ENCODE results near the gene TSTD2. TPM values are rescaled to one million over a fixed set of nuclear protein-coding genes. Genes with fewer than 3 reads are reported as not detected.
"Not testable (repeated sequence)": the region's sequence is repeated elsewhere in the genome, so short reads cannot be mapped to it uniquely, and the experiment has no call there.

Gene TSTD2
- total RNA-seq, 2 experiments from 2014 or later: 10.5 to 12.2 TPM

DNA sequence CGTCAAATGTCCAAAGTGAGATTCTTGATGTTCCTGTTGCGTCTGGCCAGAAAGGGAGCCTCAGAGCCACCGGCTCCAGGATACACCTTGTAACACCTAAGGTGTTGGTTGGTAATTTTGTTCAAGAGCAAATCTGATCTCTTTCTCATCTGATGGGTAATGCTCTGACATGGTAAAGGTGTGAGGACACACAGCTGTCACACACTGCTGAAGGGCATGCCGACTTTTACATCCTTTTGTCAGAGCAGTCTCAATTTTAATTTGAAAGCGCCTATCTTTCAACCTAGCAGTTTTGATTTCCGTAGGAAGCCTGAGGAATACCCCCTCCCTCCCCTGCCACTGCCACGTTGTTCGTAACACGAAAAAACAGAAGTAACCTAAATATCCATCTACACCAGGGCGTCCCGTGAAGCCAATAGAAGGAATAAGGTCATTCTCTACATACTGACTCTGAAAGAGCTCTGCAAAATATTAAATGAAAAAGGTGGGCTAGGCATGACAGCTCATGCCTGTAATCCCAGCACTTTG lies 57.4 kb downstream of the TSTD2 start:
- Mint-ChIP-seq H3K27me3 (no peaks in the 10 kb centered on the region), H3K9me3 (no peaks in the 10 kb centered on the region), H3K4me3 (peak overlapping the region; percentile 75), H3K36me3 (ENCODE audit: low read depth) (peaks cover 3% of the 10 kb centered on the region), H3K27ac (no peak overlapping the region), H3K4me1 (peaks cover 17% of the 10 kb centered on the region)
- CTCF ChIA-PET: interaction anchor here (0.6 to 2.6 kb wide), 3 partner anchors 23 to 1010 kb away, joined by 3 to 11 read pairs (median 4); partner anchors contain the start of genes NCBP1 and TSTD2
- POLR2A ChIA-PET: interaction anchor here (0.9 to 1.5 kb wide), 3 partner anchors 15 to 102 kb away, joined by 3 to 7 read pairs (median 4); partner anchors contain the start of genes NCBP1 and TSTD2
- DNase-seq: no peak

DNA sequence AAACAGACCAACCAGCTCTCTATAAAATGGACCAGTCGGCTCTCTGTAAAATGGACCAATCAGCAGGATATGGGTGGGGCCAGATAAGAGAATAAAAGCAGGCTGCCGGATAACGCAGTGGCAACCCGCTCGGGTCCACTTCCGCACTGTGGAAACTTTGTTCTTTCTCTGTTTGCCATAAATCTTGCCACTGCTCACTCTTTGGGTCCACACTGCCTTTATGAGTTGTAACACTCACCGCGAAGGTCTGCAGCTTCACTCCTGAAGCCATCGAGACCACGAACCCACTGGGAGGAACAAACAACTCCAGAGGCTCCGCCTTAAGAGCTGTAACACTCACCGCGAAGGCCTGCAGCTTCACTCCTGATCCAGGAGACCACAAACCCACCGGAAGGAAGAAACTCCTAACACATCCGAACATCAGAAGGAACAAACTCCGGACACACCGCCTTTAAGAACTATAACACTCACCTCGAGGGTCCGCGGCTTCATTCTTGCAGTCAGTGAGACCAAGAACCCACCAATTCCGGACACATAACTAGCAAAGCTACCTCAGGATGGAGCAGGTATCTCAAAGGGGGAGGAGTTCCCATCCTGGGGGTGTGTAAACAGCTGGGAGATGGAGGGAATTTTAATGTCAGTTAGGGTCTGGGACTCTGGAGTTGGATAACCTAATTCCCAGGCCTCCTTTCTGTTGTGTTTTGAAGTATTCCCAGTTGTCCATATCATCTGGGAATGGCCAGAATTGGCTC lies 58.1 kb downstream of the TSTD2 start:
- H3K9me3 Mint-ChIP-seq; H3K36me3 Mint-ChIP-seq (ENCODE audit: low read depth); H3K27me3 Mint-ChIP-seq: not testable (repeated sequence)
- CTCF ChIA-PET: interaction anchor here (0.6 to 2.6 kb wide), 4 partner anchors 24 to 1009 kb away, joined by 3 to 11 read pairs (median 4); partner anchors contain the start of genes NCBP1 and TSTD2
- Mint-ChIP-seq H3K4me1 (peaks cover 17% of the 10 kb centered on the region), H3K4me3 (peak overlapping the region; percentile 75), H3K27ac (peak overlapping the region; percentile 76)
- POLR2A ChIA-PET: interaction anchor here (0.9 to 1.5 kb wide), 3 partner anchors 14 to 101 kb away, joined by 3 to 7 read pairs (median 4); partner anchors contain the start of genes NCBP1 and TSTD2
- peak; percentile 47 for DNase-seq

DNA sequence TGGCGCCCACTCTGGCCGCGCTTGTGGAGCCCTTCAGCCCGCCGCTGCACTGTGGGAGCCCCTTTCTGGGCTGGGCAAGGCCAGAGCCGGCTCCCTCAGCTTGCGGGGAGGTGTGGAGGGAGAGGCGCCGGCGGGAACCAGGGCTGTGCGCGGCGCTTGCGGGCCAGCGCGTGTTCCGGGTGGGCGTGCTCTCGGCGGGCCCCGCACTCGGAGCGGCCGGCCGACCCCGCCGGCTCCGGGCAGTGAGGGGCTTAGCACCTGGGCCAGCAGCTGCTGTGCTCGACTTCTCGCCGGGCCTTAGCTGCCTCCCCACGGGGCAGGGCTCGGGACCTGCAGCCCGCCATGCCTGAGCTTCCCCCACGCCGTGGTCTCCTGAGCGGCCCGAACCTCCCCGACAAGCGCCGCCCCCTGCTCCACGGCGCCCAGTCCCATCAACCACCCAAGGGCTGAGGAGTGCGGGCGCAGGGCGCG lies 59.0 kb downstream of the TSTD2 start:
- not testable (repeated sequence) for H3K9me3 Mint-ChIP-seq; H3K36me3 Mint-ChIP-seq (ENCODE audit: low read depth); H3K27ac Mint-ChIP-seq; H3K4me3 Mint-ChIP-seq; H3K27me3 Mint-ChIP-seq; DNase-seq
- peaks cover 17% of the 10 kb centered on the region for H3K4me1 Mint-ChIP-seq
- ChIA-PET CTCF (interaction anchor here (0.6 to 2.6 kb wide), 3 partner anchors 24 to 86 kb away, joined by 3 to 11 read pairs (median 4); partner anchors contain the start of genes NCBP1 and TSTD2), POLR2A (interaction anchor here (1.5 kb wide), 1 partner anchor 60 kb away, joined by 7 read pairs; the partner anchor contains the start of genes NCBP1 and TSTD2)

DNA sequence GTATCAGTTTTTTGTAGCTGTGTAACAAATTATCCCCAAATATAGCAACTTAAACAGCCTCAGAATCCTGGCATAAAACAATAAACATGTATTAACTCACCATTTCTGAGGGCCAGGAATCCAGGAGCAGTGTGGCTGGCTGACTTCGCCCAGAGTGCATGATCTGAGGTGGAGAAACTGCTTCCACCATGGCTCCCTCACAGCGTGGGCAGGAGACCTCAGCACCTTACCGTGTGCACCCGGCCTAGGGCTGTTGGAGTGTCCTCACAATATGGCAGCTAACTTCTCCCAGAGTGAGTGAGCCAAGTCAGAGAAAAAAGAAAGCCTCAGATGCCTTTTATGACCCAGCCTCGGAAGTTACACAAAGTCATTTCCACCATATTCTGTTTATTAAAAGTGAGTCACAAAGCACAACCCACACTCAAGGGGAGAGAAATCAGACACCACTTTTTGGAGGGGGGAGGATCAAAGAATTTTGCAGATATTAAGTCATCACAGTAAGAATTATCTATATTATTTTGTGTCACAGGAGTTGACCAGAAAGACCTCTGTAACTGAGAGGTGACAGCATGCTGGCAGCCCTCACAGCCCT lies 59.6 kb downstream of the TSTD2 start:
- no peak for DNase-seq
- peaks cover 4% of the 10 kb centered on the region for H3K27me3 Mint-ChIP-seq
- POLR2A ChIA-PET: no interaction called here
- H3K27ac Mint-ChIP-seq: no peak overlapping the region
- CTCF ChIA-PET: interaction anchor here (1.5 kb wide), 1 partner anchor 25 kb away, joined by 5 read pairs; no protein-coding TSS in a partner anchor
- H3K4me3 Mint-ChIP-seq: no peak overlapping the region
- H3K36me3 Mint-ChIP-seq (ENCODE audit: low read depth): peaks cover 3% of the 10 kb centered on the region
- H3K4me1 Mint-ChIP-seq: peaks cover 17% of the 10 kb centered on the region
- H3K9me3 Mint-ChIP-seq: no peaks in the 10 kb centered on the region

DNA sequence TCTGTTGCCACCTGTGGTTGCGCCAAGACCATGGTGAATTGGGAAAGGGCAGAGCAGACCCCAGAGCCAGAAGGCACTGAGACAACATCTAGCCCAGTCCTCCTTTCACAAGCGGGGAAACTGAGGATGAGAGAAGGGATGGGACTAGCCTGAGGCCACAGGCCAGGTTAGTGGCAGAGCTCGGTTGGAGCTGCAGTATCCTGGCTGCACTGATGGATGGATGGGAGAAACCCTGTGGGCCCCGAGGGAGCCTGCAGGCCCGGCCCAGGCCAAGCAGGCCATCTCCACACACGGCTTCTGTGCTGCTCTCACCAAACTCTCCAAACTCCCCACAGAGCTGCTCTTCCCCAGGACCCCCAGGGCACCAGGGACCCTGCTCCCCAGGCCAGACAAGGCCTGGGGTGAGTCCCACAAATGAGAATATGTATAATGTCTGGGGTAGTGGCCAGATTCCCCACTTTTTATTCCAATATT lies 60.2 kb downstream of the TSTD2 start:
- Mint-ChIP-seq H3K4me3 (no peak overlapping the region), H3K4me1 (peaks cover 17% of the 10 kb centered on the region), H3K27me3 (peaks cover 5% of the 10 kb centered on the region), H3K36me3 (ENCODE audit: low read depth) (peaks cover 3% of the 10 kb centered on the region), H3K9me3 (no peaks in the 10 kb centered on the region), H3K27ac (no peak overlapping the region)
- ChIA-PET CTCF (interaction anchor here (1.5 kb wide), 1 partner anchor 26 kb away, joined by 5 read pairs; no protein-coding TSS in a partner anchor), POLR2A (no interaction called here)
- DNase-seq: no peak

DNA sequence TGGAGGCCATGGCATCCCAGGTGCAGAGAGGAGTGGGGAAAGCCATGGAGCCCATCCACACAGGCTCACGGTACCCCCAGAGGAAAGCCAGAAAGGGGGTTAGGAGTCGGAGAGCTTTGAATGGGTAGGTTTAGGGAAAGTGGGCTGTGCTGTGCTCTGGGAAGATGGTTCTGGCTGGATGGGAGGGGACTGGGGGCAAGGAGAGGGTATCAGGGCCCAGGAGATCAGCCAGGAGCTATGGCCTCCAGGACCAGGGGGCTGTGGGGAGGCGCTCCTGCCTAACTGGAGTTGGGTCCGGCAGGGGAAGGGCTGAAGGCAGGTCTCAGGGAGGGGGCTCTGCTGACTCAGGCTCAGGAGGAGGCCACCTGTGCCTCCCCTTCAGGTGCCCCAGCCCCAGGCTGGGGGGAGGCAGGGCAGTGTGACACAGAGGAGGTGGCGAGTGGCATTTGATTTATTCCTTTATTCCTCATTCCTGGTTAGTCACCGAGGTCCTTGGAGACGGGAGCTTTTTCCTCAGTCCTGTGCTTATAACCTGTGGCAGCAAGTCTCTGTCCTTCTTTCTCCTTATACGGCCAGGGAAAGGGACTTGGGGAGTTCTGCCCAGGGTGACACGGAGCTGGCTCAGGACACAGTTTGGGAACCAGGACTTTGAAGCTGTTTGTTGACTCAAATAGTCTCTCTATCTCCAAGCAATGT lies 60.8 kb downstream of the TSTD2 start:
- DNase-seq: no peak
- H3K27ac Mint-ChIP-seq: no peak overlapping the region
- H3K4me3 Mint-ChIP-seq: no peak overlapping the region
- H3K27me3 Mint-ChIP-seq: peaks cover 5% of the 10 kb centered on the region
- peaks cover 17% of the 10 kb centered on the region for H3K4me1 Mint-ChIP-seq
- ChIA-PET CTCF (interaction anchor here (1.5 kb wide), 1 partner anchor 26 kb away, joined by 5 read pairs; no protein-coding TSS in a partner anchor), POLR2A (no interaction called here)
- H3K36me3 Mint-ChIP-seq (ENCODE audit: low read depth): peaks cover 3% of the 10 kb centered on the region
- H3K9me3 Mint-ChIP-seq: no peaks in the 10 kb centered on the region

DNA sequence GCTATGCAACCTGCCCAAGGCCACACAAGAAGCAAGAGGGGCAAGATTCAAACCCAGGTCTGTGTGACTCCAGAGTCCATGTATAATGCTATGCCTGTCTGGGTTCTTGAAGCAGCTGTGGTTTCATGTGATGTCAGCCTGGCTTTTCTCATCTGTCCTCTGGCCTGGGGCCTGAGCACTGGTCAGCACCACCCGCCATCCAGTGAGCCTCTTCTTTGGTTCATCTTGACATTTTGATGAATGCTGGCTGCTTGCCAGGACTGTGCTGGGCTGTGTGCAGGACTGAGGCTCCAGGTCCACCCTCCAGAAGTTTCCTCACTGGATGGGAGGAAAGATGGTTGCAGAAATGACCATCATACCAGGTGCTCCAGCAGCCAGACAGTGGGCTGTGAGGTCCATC lies 61.5 kb downstream of the TSTD2 start:
- Mint-ChIP-seq H3K27ac (no peak overlapping the region), H3K4me3 (no peak overlapping the region), H3K9me3 (no peaks in the 10 kb centered on the region), H3K36me3 (ENCODE audit: low read depth) (peaks cover 3% of the 10 kb centered on the region), H3K4me1 (peaks cover 17% of the 10 kb centered on the region), H3K27me3 (peaks cover 5% of the 10 kb centered on the region)
- no peak for DNase-seq
- ChIA-PET CTCF (no interaction called here), POLR2A (no interaction called here)

DNA sequence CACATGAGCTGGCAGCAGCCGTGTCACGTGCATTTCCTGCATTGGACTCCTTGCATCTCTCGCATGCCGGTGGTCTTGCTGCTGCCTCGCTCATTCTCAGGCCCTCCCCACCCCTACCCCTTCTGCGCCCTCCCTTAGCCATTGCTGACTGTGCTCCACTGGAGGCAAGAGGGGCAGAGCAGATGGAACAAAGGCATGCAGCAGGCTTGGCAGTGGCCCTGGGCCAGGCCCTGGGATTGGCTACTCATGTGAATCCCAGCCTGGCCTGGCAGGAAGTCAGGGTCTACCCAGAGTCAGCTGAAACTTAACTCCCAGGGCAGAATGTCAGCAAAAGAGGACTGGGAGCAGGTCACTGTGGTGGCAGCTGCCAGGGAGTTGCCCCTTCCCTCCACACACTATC lies 62.3 kb downstream of the TSTD2 start:
- no peak overlapping the region for H3K27ac Mint-ChIP-seq
- H3K36me3 Mint-ChIP-seq (ENCODE audit: low read depth): peaks cover 3% of the 10 kb centered on the region
- H3K9me3 Mint-ChIP-seq: no peaks in the 10 kb centered on the region
- POLR2A ChIA-PET: no interaction called here
- no peak overlapping the region for H3K4me3 Mint-ChIP-seq
- CTCF ChIA-PET: no interaction called here
- peaks cover 16% of the 10 kb centered on the region for H3K4me1 Mint-ChIP-seq
- DNase-seq: no peak
- peaks cover 5% of the 10 kb centered on the region for H3K27me3 Mint-ChIP-seq

DNA sequence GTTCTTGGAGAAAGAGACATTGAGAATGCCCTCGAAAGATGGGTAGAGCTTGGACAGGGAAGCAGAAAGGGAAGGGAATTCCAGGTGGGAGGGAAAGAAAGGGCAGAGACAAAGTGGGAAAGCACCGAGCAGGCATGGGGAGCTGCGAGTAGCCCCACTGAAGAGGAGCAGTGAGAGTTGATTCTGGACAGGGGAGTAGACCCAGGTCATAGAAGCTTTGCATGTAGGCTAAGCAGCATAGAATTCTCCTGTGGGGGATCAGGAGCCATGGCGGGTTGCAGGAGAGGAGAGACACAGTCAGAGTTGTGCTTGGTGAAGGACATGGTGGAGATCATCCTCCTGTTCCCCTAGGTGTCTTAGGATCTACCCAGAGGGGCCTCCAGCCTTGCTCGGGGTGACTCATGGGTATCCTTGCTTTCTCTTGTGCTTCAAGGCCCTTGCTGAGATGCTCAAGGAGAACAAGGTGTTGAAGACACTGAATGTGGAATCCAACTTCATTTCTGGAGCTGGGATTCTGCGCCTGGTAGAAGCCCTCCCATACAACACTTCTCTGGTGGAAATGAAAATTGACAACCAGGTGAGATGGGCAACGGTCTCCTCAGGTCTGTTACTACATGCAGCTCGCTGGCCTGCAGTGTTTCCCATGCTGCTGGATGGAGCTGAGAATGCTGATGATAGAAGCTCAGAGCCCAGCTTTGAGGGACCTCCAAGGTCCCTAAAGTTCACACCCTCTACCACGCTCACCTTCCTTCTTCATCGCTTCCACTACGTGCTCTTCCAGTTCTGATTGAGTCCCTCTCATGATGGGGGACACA lies 64.5 kb downstream of the TSTD2 start:
- peaks cover under 1% of the 10 kb centered on the region for H3K4me1 Mint-ChIP-seq
- no peak overlapping the region for H3K4me3 Mint-ChIP-seq
- POLR2A ChIA-PET: no interaction called here
- H3K27ac Mint-ChIP-seq: no peak overlapping the region
- no peak for DNase-seq
- no peaks in the 10 kb centered on the region for H3K36me3 Mint-ChIP-seq (ENCODE audit: low read depth)
- H3K9me3 Mint-ChIP-seq: no peaks in the 10 kb centered on the region
- CTCF ChIA-PET: no interaction called here
- H3K27me3 Mint-ChIP-seq: peaks cover 5% of the 10 kb centered on the region

DNA sequence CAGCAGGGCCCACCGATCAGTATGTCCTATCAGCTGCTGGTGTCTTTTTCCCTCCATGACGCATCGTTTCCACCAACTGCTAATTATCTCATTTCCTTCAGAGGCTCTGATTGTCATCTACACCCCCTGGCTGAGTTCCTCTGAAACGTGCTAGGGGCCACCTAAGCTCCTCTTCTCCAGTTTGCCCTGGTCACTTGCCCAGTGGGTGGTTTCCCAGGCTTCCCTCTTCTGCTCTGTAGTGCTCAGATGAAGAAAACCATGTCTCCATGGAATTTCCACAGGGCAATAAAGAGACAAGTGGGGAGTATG lies 65.3 kb downstream of the TSTD2 start:
- Mint-ChIP-seq H3K27ac (no peak overlapping the region), H3K27me3 (peaks cover 5% of the 10 kb centered on the region), H3K9me3 (no peaks in the 10 kb centered on the region), H3K36me3 (ENCODE audit: low read depth) (no peaks in the 10 kb centered on the region), H3K4me1 (no peaks in the 10 kb centered on the region), H3K4me3 (no peak overlapping the region)
- ChIA-PET POLR2A (no interaction called here), CTCF (interaction anchor here (1.4 kb wide), 1 partner anchor 31 kb away, joined by 4 read pairs; no protein-coding TSS in a partner anchor)
- DNase-seq: no peak

DNA sequence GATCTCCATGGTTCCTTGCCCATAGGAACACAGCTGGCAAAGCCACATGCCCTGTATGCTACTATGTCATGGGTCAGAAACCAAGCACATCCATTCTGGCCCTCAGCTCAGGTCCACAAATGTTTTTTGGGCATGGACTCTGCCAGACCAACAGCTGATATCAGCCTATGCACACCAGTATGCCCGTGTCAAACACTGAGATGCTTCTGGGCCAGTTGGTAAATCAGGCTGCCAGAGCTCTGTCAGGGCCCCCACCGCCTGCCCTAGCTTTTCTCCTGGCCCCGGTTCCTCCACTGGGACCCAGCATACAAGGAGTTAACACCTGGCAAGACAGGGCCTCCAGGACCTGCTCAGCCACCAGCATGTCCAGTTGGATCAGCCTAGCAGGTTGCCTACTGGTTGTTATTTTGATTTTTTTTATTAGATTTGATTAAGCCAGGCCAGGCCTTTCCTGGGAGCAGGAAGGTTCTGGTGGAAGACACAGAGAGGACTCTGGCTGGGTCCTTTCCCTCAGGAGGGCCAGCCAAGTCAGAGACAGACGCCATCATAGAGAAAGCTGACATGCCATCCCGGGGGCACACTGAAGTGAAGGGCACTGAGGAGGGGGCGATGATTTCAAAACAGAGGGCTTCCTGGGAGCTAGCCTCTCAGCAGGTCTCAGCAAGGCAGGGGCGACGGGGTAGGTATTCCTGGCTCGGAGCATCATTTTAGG lies 65.8 kb downstream of the TSTD2 start:
- H3K27ac Mint-ChIP-seq: no peak overlapping the region
- H3K4me3 Mint-ChIP-seq: no peak overlapping the region
- DNase-seq: no peak
- H3K4me1 Mint-ChIP-seq: no peaks in the 10 kb centered on the region
- peaks cover 6% of the 10 kb centered on the region for H3K27me3 Mint-ChIP-seq
- CTCF ChIA-PET: interaction anchor here (1.4 kb wide), 1 partner anchor 31 kb away, joined by 4 read pairs; no protein-coding TSS in a partner anchor
- no peaks in the 10 kb centered on the region for H3K9me3 Mint-ChIP-seq
- POLR2A ChIA-PET: no interaction called here
- H3K36me3 Mint-ChIP-seq (ENCODE audit: low read depth): no peaks in the 10 kb centered on the region

DNA sequence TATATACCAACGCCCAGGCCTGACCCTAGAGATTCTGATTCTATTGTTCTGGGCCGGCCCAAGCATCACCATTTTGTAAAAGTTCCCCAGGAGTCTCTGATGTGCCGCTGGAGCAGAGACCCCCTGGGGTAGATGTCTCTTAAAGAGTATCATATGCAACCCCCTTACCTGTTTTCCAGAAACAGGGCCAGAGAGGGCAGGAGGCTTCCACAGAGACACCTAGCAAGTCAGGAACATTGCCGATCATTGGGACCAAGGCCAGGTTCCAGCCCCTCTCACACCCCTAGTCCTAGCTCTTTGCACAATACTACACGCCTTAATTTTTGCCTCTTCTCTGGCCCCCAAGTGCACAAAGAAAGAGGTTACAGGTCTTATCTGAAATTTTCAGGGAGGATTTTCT lies 67.9 kb downstream of the TSTD2 start:
- Mint-ChIP-seq H3K9me3 (no peaks in the 10 kb centered on the region), H3K27ac (no peak overlapping the region), H3K4me3 (no peak overlapping the region), H3K27me3 (peaks cover 15% of the 10 kb centered on the region), H3K4me1 (no peaks in the 10 kb centered on the region), H3K36me3 (ENCODE audit: low read depth) (no peaks in the 10 kb centered on the region)
- DNase-seq: no peak
- ChIA-PET POLR2A (no interaction called here), CTCF (no interaction called here)

All from activated CD4-positive, alpha-beta memory T cell treated with anti-CD3 and anti-CD28 coated beads, Interleukin-2, amount 10 ng/mL, durations not matched to agents 7 days and 5 days (primary cell).